Upper lobe of left lung (tissue), 6 donors: ENCODE measurements around the gene EPOP. TPM values are rescaled to one million over a fixed set of nuclear protein-coding genes. Genes with fewer than 3 reads are reported as not detected.

Source experiments
- ATAC-seq, 2 donors: fragments of 200-7000 bp; cut with Tn5 transposase; one replicate each; pipeline ENCODE4 v1.9.1; 2022; ENCODE audit warnings: mild to moderate bottlenecking in 2 of 2, moderate library complexity in 2 of 2; ENCODE audit not compliant: low FRiP score in 2 of 2
- DNase-seq, 2 donors: peaks; one replicate each; pipeline ENCODE4 v3.0.0-alpha.2; 2019 to 2020
- H3K27ac ChIP-seq, 4 donors: fragments of 200-600 bp; sonication (generic); one replicate each; pipeline ENCODE4 v1.5.1; 2016 to 2019
- H3K27me3 ChIP-seq, 4 donors: fragments of 200-600 bp; sonication (generic); one replicate each; pipeline ENCODE4 v1.5.1; 2017 to 2019
- H3K36me3 ChIP-seq, 4 donors: fragments of 200-600 bp; sonication (generic); one replicate each; pipeline ENCODE4 v1.5.1; 2016 to 2019
- H3K4me1 ChIP-seq, 4 donors: fragments of 200-600 bp; sonication (generic); one replicate each; pipeline ENCODE4 v1.5.1; 2018 to 2019
- H3K4me3 ChIP-seq, 4 donors: fragments of 200-600 bp; sonication (generic); one replicate each; pipeline ENCODE4 v1.5.1; 2017 to 2019; ENCODE audit warnings: mild to moderate bottlenecking in 2 of 4, moderate library complexity in 1 of 4
- H3K9me3 ChIP-seq, 4 donors: fragments of 200-600 bp; sonication (generic); one replicate each; pipeline ENCODE4 v1.5.1; 2018 to 2019
- EP300 ChIP-seq, 4 donors: sonication (generic); formaldehyde crosslinking; IDR thresholded peaks; one replicate each; pipeline ENCODE4 v1.5.1; 2017; ENCODE audit warnings: antibody characterized with exemption in 4 of 4, control low read depth in 2 of 4
- POLR2A ChIP-seq, 4 donors: fragments of 450-650 bp; IDR thresholded peaks; one replicate each; pipeline ENCODE4 v1.5.1; 2016 to 2017; ENCODE audit warnings: antibody characterized with exemption in 4 of 4, mild to moderate bottlenecking in 2 of 4
- POLR2AphosphoS5 ChIP-seq, 2 donors: sonication (generic); formaldehyde crosslinking; IDR thresholded peaks; one replicate each; pipeline ENCODE4 v1.5.1; 2017; ENCODE audit warnings: antibody characterized with exemption in 2 of 2
- WGBS, 2 donors: methylation state at CpG; one replicate each; pipeline ENCODE4 v1.1.5; 2017 to 2018; 5-methylcytosine and 5-hydroxymethylcytosine counted together
- total RNA-seq, 6 donors: library from RNA; depleted of rRNA in 4 of 6; stranded (reverse); fragments of >200 nt in 4 of 6; gene quantifications; one replicate each; pipeline versions ENCODE4 v1.1.0 to v1.2.1, GENCODE V29; 2016 to 2021
- TF ChIP-seq, protein P1 (sequence below), 6 experiments: fragments of 450-650 bp in 4 of 6; fragments of 200-600 bp in 2 of 6; sonication (generic) in 2 of 6; IDR thresholded peaks; one replicate each; pipeline ENCODE4 v1.5.1; 2016 to 2019; ENCODE audit warnings: antibody characterized with exemption in 6 of 6
- donor health status: DM: no; HTN: no; CAD: no; lungs with moderate emphysema.
- donor health status: DM: no; HTN: yes; CAD: no; lungs with severe emphysema.

EPOP gene
- total RNA-seq, 6 donors from 2014 or later: 1.1 to 2.3 (median 1.8) TPM

DNA sequence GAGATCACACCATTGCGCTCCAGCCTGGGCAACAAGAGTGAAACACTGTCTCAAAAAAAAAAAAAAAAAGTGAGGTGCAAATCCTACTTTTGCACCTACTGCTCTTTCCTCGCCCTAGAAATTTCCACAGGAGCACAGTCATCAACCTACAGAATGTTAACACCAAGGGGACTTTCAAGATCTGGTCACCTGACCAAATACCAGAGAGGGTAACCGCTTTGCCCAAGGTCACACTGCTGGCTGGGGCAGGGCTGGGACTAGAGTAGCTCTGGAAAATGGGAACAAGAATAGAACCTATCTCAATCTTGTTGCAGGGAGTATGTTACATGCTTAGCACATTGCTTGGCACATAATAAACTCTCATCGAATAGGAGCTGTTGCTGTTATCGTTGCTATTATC is 24.0 kb upstream of the EPOP start:
- H3K4me1 ChIP-seq: peaks cover 34 to 56% (median 48%) of the 10 kb centered on the region in 4 donors
- no peak for DNase-seq
- H3K27me3 ChIP-seq: no peaks in the 10 kb centered on the region
- TF ChIP-seq POLR2A (IDR thresholded peaks at IDR 0.05): no peak
- TF ChIP-seq, protein P1, sequence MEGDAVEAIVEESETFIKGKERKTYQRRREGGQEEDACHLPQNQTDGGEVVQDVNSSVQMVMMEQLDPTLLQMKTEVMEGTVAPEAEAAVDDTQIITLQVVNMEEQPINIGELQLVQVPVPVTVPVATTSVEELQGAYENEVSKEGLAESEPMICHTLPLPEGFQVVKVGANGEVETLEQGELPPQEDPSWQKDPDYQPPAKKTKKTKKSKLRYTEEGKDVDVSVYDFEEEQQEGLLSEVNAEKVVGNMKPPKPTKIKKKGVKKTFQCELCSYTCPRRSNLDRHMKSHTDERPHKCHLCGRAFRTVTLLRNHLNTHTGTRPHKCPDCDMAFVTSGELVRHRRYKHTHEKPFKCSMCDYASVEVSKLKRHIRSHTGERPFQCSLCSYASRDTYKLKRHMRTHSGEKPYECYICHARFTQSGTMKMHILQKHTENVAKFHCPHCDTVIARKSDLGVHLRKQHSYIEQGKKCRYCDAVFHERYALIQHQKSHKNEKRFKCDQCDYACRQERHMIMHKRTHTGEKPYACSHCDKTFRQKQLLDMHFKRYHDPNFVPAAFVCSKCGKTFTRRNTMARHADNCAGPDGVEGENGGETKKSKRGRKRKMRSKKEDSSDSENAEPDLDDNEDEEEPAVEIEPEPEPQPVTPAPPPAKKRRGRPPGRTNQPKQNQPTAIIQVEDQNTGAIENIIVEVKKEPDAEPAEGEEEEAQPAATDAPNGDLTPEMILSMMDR (IDR thresholded peaks at IDR 0.05): no peak
- TF ChIP-seq POLR2AphosphoS5 (IDR thresholded peaks at IDR 0.05): no peak
- TF ChIP-seq EP300 (IDR thresholded peaks at IDR 0.05): no peak
- no peaks in the 10 kb centered on the region for H3K9me3 ChIP-seq
- H3K36me3 ChIP-seq: no peaks in the 10 kb centered on the region
- H3K27ac ChIP-seq: peak overlapping the region in 3 of 4 donors; percentile 94 to 98 (median 96)
- WGBS, 2 donors: 81 to 86% methylated on average over 5 of the region's 5 CpGs
- no peak overlapping the region for H3K4me3 ChIP-seq
- ATAC-seq: no peak

DNA sequence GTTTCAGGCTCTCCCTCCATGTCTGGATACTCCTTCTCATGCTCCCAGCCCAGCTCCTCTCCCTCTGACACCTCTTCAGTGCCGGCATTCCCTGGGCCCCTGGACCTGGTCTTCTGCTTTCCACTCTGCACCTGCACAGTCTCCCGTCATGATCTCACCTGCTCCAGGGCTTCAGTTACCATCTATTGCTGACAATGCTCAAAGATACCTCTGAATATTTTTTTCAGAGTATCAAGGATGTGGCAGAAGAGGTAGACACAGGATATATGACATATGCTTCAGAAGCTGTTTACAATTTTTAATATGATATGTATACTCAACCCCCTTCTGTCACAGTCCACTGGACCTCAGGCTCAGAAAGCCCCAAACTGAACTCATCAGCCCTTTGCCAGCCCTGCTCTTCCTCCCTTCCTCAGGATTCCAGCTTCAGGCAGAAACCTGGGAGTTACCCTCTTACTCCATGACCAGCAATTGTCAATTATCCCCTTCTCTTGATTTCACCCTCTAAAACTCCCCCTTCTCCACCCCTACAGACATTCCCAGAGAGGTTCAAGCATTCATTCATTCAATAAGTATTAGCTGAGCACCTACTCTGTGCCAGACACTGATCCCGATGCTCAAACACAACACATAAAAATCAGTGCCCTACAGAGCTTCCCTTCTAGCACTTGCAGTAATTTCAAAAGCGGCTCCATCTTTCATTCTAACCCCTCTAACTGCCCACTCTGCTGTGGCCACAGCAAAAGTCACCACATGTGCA is 22.5 kb upstream of the EPOP start:
- Histone ChIP-seq H3K27ac (no peak overlapping the region), H3K27me3 (no peaks in the 10 kb centered on the region), H3K9me3 (no peaks in the 10 kb centered on the region), H3K4me3 (no peak overlapping the region), H3K36me3 (no peaks in the 10 kb centered on the region), H3K4me1 (peaks cover 26 to 46% (median 39%) of the 10 kb centered on the region in 4 donors)
- DNase-seq (no peak), ATAC-seq (no peak)
- TF ChIP-seq, protein P1 (IDR thresholded peaks at IDR 0.05): no peak
- TF ChIP-seq POLR2AphosphoS5 (IDR thresholded peaks at IDR 0.05): no peak
- no peak for TF ChIP-seq EP300 (IDR thresholded peaks at IDR 0.05)
- WGBS, 2 donors: 89 to 90% methylated on average over 4 of the region's 4 CpGs

- Histone ChIP-seq H3K36me3 (no peaks in the 10 kb centered on the region), H3K4me3 (no peak overlapping the region), H3K27me3 (no peaks in the 10 kb centered on the region), H3K4me1 (peaks cover 5 to 21% (median 14%) of the 10 kb centered on the region in 4 donors), H3K9me3 (no peaks in the 10 kb centered on the region), H3K27ac (peak overlapping the region; percentile 2 to 75 (median 44))
- TF ChIP-seq POLR2AphosphoS5 (IDR thresholded peaks at IDR 0.05) (no peak), POLR2A (IDR thresholded peaks at IDR 0.05) (no peak), EP300 (IDR thresholded peaks at IDR 0.05) (no peak)
- TF ChIP-seq, protein P1 (IDR thresholded peaks at IDR 0.05): no peak
- 44 to 62% methylated on average over 10 to 12 of the region's 12 CpGs for WGBS, 2 donors
- ATAC-seq (peak; percentile 78 to 95), DNase-seq (peak in 1 of 2 donors; percentile 38)
Measured at GRCh38 chr17:38693700-38694329, 19.1 kb upstream of the EPOP start.

- Histone ChIP-seq H3K4me3 (no peak overlapping the region), H3K4me1 (peaks cover 5 to 19% (median 12%) of the 10 kb centered on the region in 4 donors), H3K36me3 (no peaks in the 10 kb centered on the region), H3K27me3 (no peaks in the 10 kb centered on the region), H3K9me3 (no peaks in the 10 kb centered on the region), H3K27ac (peak overlapping the region in 2 of 4 donors; percentile 5 to 61)
- WGBS, 2 donors: 74 to 82% methylated on average over 4 of the region's 4 CpGs
- ATAC-seq (no peak), DNase-seq (no peak)
- TF ChIP-seq, protein P1 (IDR thresholded peaks at IDR 0.05): no peak
- TF ChIP-seq EP300 (IDR thresholded peaks at IDR 0.05) (no peak), POLR2A (IDR thresholded peaks at IDR 0.05) (no peak), POLR2AphosphoS5 (IDR thresholded peaks at IDR 0.05) (no peak)
Measured at GRCh38 chr17:38691154-38691553, 16.4 kb upstream of the EPOP start.
